ENCODE measurements around the gene TMEM147. TPM values are rescaled to one million over a fixed set of nuclear protein-coding genes. Genes with fewer than 3 reads are reported as not detected.
A peak's percentile ranks its signal among the peaks of the same experiment; 100 is the strongest.

TMEM147 gene
- total RNA-seq, 1 experiment from 2014 or later, result 126 TPM

GRCh38 chr19:35555301-35556005 lies 10.0 kb downstream of the TMEM147 start:
- 0 out of 2 replicates have a peak, but pooled peaks cover 3% of the 10 kb centered on the region for H3K9me3 ChIP-seq
- Mint-ChIP-seq H3K4me1 (ENCODE audit: low read depth, unreplicated experiment) (no peaks in the 10 kb centered on the region), H3K27me3 (ENCODE audit: insufficient read depth, unreplicated experiment) (peaks cover 14% of the 10 kb centered on the region), H3K36me3 (ENCODE audit: insufficient read depth, unreplicated experiment) (peaks cover 5% of the 10 kb centered on the region), H3K9me3 (ENCODE audit: unreplicated experiment) (no peaks in the 10 kb centered on the region), H3K4me3 (ENCODE audit: unreplicated experiment) (no peak overlapping the region), H3K27ac (ENCODE audit: unreplicated experiment) (no peak overlapping the region)
- H3K36me3 ChIP-seq (ENCODE audit: control insufficient read depth, insufficient read depth, low read length), result no peaks in the 10 kb centered on the region
- no peak overlapping the region for H3K4me3 ChIP-seq (ENCODE audit: low read depth, low read length)
- H3K27me3 ChIP-seq (replicated peaks; ENCODE audit: control insufficient read depth, insufficient read depth, low read length), result no peaks in the 10 kb centered on the region
- no TSS peak for BruUV-seq (replicated peaks)
- ChIA-PET CTCF (interaction anchor here (0.6 to 2.0 kb wide), 4 partner anchors 63 to 161 kb away, joined by 3 to 15 read pairs (median 4); partner anchors contain the start of gene COX6B1), POLR2A (interaction anchor here (0.6 kb wide), 1 partner anchor 92 kb away, joined by 3 read pairs; no protein-coding TSS in a partner anchor)
- intact Hi-C loops (cut with micrococcal nuclease; ENCODE audit: unreplicated experiment), result loop anchor here (1.0 kb wide), 1 partner anchor 161 kb away; no protein-coding TSS in a partner anchor
- H3K4me1 ChIP-seq, result 0 out of 2 replicates have a peak, but pooled peaks cover 5% of the 10 kb centered on the region
- DNase-seq, result peak in 1 of 2 experiments; percentile 69
- TF ChIP-seq CTCF (IDR thresholded peaks at IDR 0.05; ENCODE audit: insufficient read depth in 1 of 2, low read depth in 1 of 2, low read length in 1 of 2, severe bottlenecking in 1 of 2, unreplicated experiment in 1 of 2), result peak; percentile 42 to 56

- POLR2A ChIA-PET, result interaction anchor here (0.6 kb wide), 1 partner anchor 92 kb away, joined by 3 read pairs; no protein-coding TSS in a partner anchor
- TF ChIP-seq CTCF (IDR thresholded peaks at IDR 0.05; ENCODE audit: insufficient read depth in 1 of 2, low read depth in 1 of 2, low read length in 1 of 2, severe bottlenecking in 1 of 2, unreplicated experiment in 1 of 2), result no peak
- no peak for DNase-seq
- no peaks in the 10 kb centered on the region for H3K27me3 ChIP-seq (replicated peaks; ENCODE audit: control insufficient read depth, insufficient read depth, low read length)
- CTCF ChIA-PET, result interaction anchor here (0.5 to 2.0 kb wide), 3 partner anchors 63 to 137 kb away, joined by 3 to 15 read pairs (median 4); partner anchors contain the start of gene COX6B1
- H3K4me3 Mint-ChIP-seq (ENCODE audit: unreplicated experiment), result no peak overlapping the region
- H3K4me1 Mint-ChIP-seq (ENCODE audit: low read depth, unreplicated experiment), result no peaks in the 10 kb centered on the region
- no peak overlapping the region for H3K27ac Mint-ChIP-seq (ENCODE audit: unreplicated experiment)
- H3K27me3 Mint-ChIP-seq (ENCODE audit: insufficient read depth, unreplicated experiment), result peaks cover 17% of the 10 kb centered on the region
- no peak overlapping the region for H3K4me3 ChIP-seq (ENCODE audit: low read depth, low read length)
- 0 out of 2 replicates have a peak, but pooled peaks cover 5% of the 10 kb centered on the region for H3K4me1 ChIP-seq
- H3K9me3 ChIP-seq, result 0 out of 2 replicates have a peak, but pooled peaks cover 3% of the 10 kb centered on the region
- no peaks in the 10 kb centered on the region for H3K36me3 ChIP-seq (ENCODE audit: control insufficient read depth, insufficient read depth, low read length)
- no TSS peak for BruUV-seq (replicated peaks)
- H3K9me3 Mint-ChIP-seq (ENCODE audit: unreplicated experiment), result no peaks in the 10 kb centered on the region
- H3K36me3 Mint-ChIP-seq (ENCODE audit: insufficient read depth, unreplicated experiment), result peaks cover 5% of the 10 kb centered on the region
- intact Hi-C loops (cut with micrococcal nuclease; ENCODE audit: unreplicated experiment), result no loop called here
Observed at GRCh38 chr19:35556025-35556590, 10.7 kb downstream of the TMEM147 start.

- Mint-ChIP-seq H3K4me1 (ENCODE audit: low read depth, unreplicated experiment) (no peaks in the 10 kb centered on the region), H3K27me3 (ENCODE audit: insufficient read depth, unreplicated experiment) (peaks cover 22% of the 10 kb centered on the region), H3K27ac (ENCODE audit: unreplicated experiment) (no peak overlapping the region), H3K36me3 (ENCODE audit: insufficient read depth, unreplicated experiment) (peaks cover 5% of the 10 kb centered on the region), H3K4me3 (ENCODE audit: unreplicated experiment) (no peak overlapping the region), H3K9me3 (ENCODE audit: unreplicated experiment) (no peaks in the 10 kb centered on the region)
- no peaks in the 10 kb centered on the region for H3K36me3 ChIP-seq (ENCODE audit: control insufficient read depth, insufficient read depth, low read length)
- H3K4me1 ChIP-seq, result 0 out of 2 replicates have a peak, but pooled peaks cover 5% of the 10 kb centered on the region
- DNase-seq, result no peak
- ChIA-PET POLR2A (no interaction called here), CTCF (interaction anchor here (0.5 to 2.0 kb wide), 3 partner anchors 62 to 412 kb away, joined by 3 to 15 read pairs (median 4); no protein-coding TSS in a partner anchor)
- no peak overlapping the region for H3K4me3 ChIP-seq (ENCODE audit: low read depth, low read length)
- no TSS peak for BruUV-seq (replicated peaks)
- no peaks in the 10 kb centered on the region for H3K27me3 ChIP-seq (replicated peaks; ENCODE audit: control insufficient read depth, insufficient read depth, low read length)
- intact Hi-C loops (cut with micrococcal nuclease; ENCODE audit: unreplicated experiment), result no loop called here
- TF ChIP-seq CTCF (IDR thresholded peaks at IDR 0.05; ENCODE audit: insufficient read depth in 1 of 2, low read depth in 1 of 2, low read length in 1 of 2, severe bottlenecking in 1 of 2, unreplicated experiment in 1 of 2), result no peak
- H3K9me3 ChIP-seq, result 0 out of 2 replicates have a peak, but pooled peaks cover 3% of the 10 kb centered on the region
Observed at GRCh38 chr19:35556846-35557538, 11.6 kb downstream of the TMEM147 start.

All from Caco-2 (cell line).